Activated B cell treated with CpG ODN at 0.5 μM for 24 hours (primary cell): Measurements from ENCODE around the gene YAP1. TPM values are rescaled to one million over a fixed set of nuclear protein-coding genes. Genes with fewer than 3 reads are reported as not detected.

ENCODE experiments used
- ATAC-seq: fragments of 200-7000 bp; cut with Tn5 transposase; one replicate; pipeline ENCODE4 v1.10.0; 2021; ENCODE audit warnings: low read depth, mild to moderate bottlenecking, moderate library complexity
- CTCF ChIA-PET: fragments of 350-600 bp; sonication (Branson Sonifier 250); formaldehyde crosslinking; loops from one replicate; lab custom pipeline; 2021; ENCODE audit warnings: antibody characterized with exemption; lab: Charles Lee
- POLR2A ChIA-PET: fragments of 350-600 bp; sonication (Branson Sonifier 250); formaldehyde crosslinking; loops from one replicate; lab custom pipeline; 2021; ENCODE audit warnings: antibody characterized with exemption; lab: Charles Lee
- DNase-seq: peaks from one replicate; pipeline ENCODE4 v3.0.0; 2022
- H3K27ac Mint-ChIP-seq: one replicate; pipeline ENCODE4 v1.8.0; 2020; ENCODE audit warnings: mixed read lengths
- H3K27me3 Mint-ChIP-seq: one replicate; pipeline ENCODE4 v1.8.0; 2021; ENCODE audit warnings: mixed read lengths
- H3K36me3 Mint-ChIP-seq: one replicate; pipeline ENCODE4 v1.8.0; 2021; ENCODE audit warnings: low read depth, mixed read lengths
- H3K4me1 Mint-ChIP-seq: one replicate; pipeline ENCODE4 v1.8.0; 2021; ENCODE audit warnings: mixed read lengths
- H3K4me3 Mint-ChIP-seq: one replicate; pipeline ENCODE4 v1.8.0; 2020; ENCODE audit warnings: mild to moderate bottlenecking, mixed read lengths
- H3K9me3 Mint-ChIP-seq: one replicate; pipeline ENCODE4 v1.8.0; 2020; ENCODE audit warnings: mixed read lengths
- intact Hi-C: fragments of 100-400 bp; cut with micrococcal nuclease; formaldehyde crosslinking; loops from one replicate; pipeline ENCODE4 v1.15.1; 2024
- total RNA-seq: library from RNA; stranded (reverse); gene quantifications from 2 replicates; pipeline ENCODE4 v1.2.3, GENCODE V29; 2022
- TF ChIP-seq, protein P1 (sequence below): fragments of 200-600 bp; IDR thresholded peaks from one replicate; pipeline ENCODE4 v1.8.0; 2022; ENCODE audit warnings: antibody characterized with exemption, mild to moderate bottlenecking

YAP1 gene
- total RNA-seq, 1 donor from 2014 or later: not detected

GRCh38 chr11:102204174-102204573, 93.9 kb downstream of the YAP1 start:
- DNase-seq (no peak), ATAC-seq (no peak)
- H3K27me3 Mint-ChIP-seq: peaks cover 21% of the 10 kb centered on the region
- H3K27ac Mint-ChIP-seq: no peak overlapping the region
- TF ChIP-seq, protein P1, sequence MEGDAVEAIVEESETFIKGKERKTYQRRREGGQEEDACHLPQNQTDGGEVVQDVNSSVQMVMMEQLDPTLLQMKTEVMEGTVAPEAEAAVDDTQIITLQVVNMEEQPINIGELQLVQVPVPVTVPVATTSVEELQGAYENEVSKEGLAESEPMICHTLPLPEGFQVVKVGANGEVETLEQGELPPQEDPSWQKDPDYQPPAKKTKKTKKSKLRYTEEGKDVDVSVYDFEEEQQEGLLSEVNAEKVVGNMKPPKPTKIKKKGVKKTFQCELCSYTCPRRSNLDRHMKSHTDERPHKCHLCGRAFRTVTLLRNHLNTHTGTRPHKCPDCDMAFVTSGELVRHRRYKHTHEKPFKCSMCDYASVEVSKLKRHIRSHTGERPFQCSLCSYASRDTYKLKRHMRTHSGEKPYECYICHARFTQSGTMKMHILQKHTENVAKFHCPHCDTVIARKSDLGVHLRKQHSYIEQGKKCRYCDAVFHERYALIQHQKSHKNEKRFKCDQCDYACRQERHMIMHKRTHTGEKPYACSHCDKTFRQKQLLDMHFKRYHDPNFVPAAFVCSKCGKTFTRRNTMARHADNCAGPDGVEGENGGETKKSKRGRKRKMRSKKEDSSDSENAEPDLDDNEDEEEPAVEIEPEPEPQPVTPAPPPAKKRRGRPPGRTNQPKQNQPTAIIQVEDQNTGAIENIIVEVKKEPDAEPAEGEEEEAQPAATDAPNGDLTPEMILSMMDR: no peak
- H3K36me3 Mint-ChIP-seq: no peaks in the 10 kb centered on the region
- H3K4me3 Mint-ChIP-seq: no peak overlapping the region
- H3K9me3 Mint-ChIP-seq: no peaks in the 10 kb centered on the region
- POLR2A ChIA-PET: no interaction called here
- CTCF ChIA-PET: no interaction called here
- intact Hi-C loops: no loop called here
- no peaks in the 10 kb centered on the region for H3K4me1 Mint-ChIP-seq

DNA sequence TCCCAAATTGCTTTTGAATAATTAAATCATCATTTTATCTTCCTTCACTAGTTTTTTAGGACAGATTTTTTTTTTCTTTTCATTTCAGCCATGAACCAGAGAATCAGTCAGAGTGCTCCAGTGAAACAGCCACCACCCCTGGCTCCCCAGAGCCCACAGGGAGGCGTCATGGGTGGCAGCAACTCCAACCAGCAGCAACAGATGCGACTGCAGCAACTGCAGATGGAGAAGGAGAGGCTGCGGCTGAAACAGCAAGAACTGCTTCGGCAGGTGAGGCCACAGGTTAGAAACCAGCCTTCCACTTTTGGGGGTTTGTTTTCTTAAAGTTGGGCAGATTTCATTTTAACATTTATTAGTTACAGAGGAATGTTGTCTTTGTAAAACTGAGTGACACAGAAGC, 95.6 kb downstream of the YAP1 start:
- CTCF ChIA-PET: no interaction called here
- H3K27me3 Mint-ChIP-seq: peaks cover 16% of the 10 kb centered on the region
- H3K27ac Mint-ChIP-seq: no peak overlapping the region

DNA sequence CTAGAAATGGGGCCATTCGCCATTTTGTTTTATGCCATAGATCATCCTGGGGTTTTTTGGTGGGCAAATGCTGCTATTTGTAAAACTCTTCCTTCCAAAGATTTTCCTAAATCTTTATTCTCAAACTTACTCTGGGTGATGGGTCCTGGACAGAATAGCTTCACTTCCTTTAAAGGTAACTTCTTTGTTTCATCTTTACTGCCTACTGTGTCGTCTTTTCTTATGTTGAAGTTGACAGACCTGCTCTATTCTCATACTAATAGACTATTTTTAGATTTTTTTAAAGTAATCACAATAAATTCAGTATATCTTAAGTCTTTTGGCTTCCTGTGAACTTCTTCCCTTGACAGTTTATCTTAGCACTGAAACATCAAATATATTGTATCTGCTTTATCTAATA, 98.6 kb downstream of the YAP1 start:
- no peak overlapping the region for H3K4me3 Mint-ChIP-seq
- CTCF ChIA-PET: no interaction called here
- no peaks in the 10 kb centered on the region for H3K4me1 Mint-ChIP-seq
- peaks cover 12% of the 10 kb centered on the region for H3K27me3 Mint-ChIP-seq
- intact Hi-C loops: no loop called here
- no peak overlapping the region for H3K27ac Mint-ChIP-seq
- no peaks in the 10 kb centered on the region for H3K9me3 Mint-ChIP-seq
- TF ChIP-seq, protein P1: no peak
- ATAC-seq (no peak), DNase-seq (no peak)
- POLR2A ChIA-PET: no interaction called here
- H3K36me3 Mint-ChIP-seq: no peaks in the 10 kb centered on the region

More for the DNA sequence above, 95.6 kb downstream of the YAP1 start:
- POLR2A ChIA-PET: no interaction called here
- TF ChIP-seq, protein P1: no peak
- DNase-seq (no peak), ATAC-seq (no peak)
- no peak overlapping the region for H3K4me3 Mint-ChIP-seq
- H3K9me3 Mint-ChIP-seq: no peaks in the 10 kb centered on the region
- intact Hi-C loops: no loop called here
- H3K36me3 Mint-ChIP-seq: no peaks in the 10 kb centered on the region
- H3K4me1 Mint-ChIP-seq: no peaks in the 10 kb centered on the region

GRCh38 chr11:102214623-102215022, 104.4 kb downstream of the YAP1 start:
- no peaks in the 10 kb centered on the region for H3K9me3 Mint-ChIP-seq
- POLR2A ChIA-PET: no interaction called here
- H3K27ac Mint-ChIP-seq: no peak overlapping the region
- ATAC-seq: no peak
- no peak for DNase-seq
- TF ChIP-seq, protein P1: no peak
- no peaks in the 10 kb centered on the region for H3K4me1 Mint-ChIP-seq
- H3K27me3 Mint-ChIP-seq: peaks cover 14% of the 10 kb centered on the region
- CTCF ChIA-PET: no interaction called here
- H3K4me3 Mint-ChIP-seq: no peak overlapping the region
- H3K36me3 Mint-ChIP-seq: no peaks in the 10 kb centered on the region
- intact Hi-C loops: no loop called here

- Mint-ChIP-seq H3K9me3 (no peaks in the 10 kb centered on the region), H3K36me3 (no peaks in the 10 kb centered on the region), H3K27me3 (peaks cover 17% of the 10 kb centered on the region), H3K27ac (no peak overlapping the region), H3K4me1 (no peaks in the 10 kb centered on the region), H3K4me3 (no peak overlapping the region)
- intact Hi-C loops: no loop called here
- POLR2A ChIA-PET: no interaction called here
- ATAC-seq (no peak), DNase-seq (no peak)
- CTCF ChIA-PET: no interaction called here
- TF ChIP-seq, protein P1: no peak
Observed at GRCh38 chr11:102216433-102217075, 106.3 kb downstream of the YAP1 start.
